ENCODE measurements around the gene ZNF483. TPM values are rescaled to one million over a fixed set of nuclear protein-coding genes. Genes with fewer than 3 reads are reported as not detected.

Gene ZNF483
- total RNA-seq, 1 experiment from 2014 or later = 0.19 TPM

- H3K4me1 ChIP-seq (ENCODE audit: low read length) = peaks cover 4% of the 10 kb centered on the region
- H3K9me2 ChIP-seq (replicated peaks; ENCODE audit: insufficient read depth, low read length) = no peaks in the 10 kb centered on the region
- H3K4me2 ChIP-seq (ENCODE audit: low read depth, low read length, poor library complexity, severe bottlenecking) = no peak overlapping the region
- H4K20me1 ChIP-seq (ENCODE audit: insufficient read depth, low read depth, low read length) = no peaks in the 10 kb centered on the region
- H3K9ac ChIP-seq (ENCODE audit: low read length) = no peak overlapping the region
- no peaks in the 10 kb centered on the region for H3K79me2 ChIP-seq (ENCODE audit: low read length)
- H3K27me3 ChIP-seq (ENCODE audit: low read length) = no peaks in the 10 kb centered on the region
- no peaks in the 10 kb centered on the region for H3K9me3 ChIP-seq (ENCODE audit: low read length)
- no peaks in the 10 kb centered on the region for H3K36me3 ChIP-seq (ENCODE audit: insufficient read depth, low read length)
- no peak for DNase-seq
- no peak overlapping the region for H3K27ac ChIP-seq (ENCODE audit: low read length)
- no peak overlapping the region for H3K4me3 ChIP-seq (ENCODE audit: low read length)
- H2AFZ ChIP-seq (ENCODE audit: low read length) = no peak overlapping the region
Observed at GRCh38 chr9:111598733-111599091, 73.7 kb downstream of the ZNF483 start.

DNA sequence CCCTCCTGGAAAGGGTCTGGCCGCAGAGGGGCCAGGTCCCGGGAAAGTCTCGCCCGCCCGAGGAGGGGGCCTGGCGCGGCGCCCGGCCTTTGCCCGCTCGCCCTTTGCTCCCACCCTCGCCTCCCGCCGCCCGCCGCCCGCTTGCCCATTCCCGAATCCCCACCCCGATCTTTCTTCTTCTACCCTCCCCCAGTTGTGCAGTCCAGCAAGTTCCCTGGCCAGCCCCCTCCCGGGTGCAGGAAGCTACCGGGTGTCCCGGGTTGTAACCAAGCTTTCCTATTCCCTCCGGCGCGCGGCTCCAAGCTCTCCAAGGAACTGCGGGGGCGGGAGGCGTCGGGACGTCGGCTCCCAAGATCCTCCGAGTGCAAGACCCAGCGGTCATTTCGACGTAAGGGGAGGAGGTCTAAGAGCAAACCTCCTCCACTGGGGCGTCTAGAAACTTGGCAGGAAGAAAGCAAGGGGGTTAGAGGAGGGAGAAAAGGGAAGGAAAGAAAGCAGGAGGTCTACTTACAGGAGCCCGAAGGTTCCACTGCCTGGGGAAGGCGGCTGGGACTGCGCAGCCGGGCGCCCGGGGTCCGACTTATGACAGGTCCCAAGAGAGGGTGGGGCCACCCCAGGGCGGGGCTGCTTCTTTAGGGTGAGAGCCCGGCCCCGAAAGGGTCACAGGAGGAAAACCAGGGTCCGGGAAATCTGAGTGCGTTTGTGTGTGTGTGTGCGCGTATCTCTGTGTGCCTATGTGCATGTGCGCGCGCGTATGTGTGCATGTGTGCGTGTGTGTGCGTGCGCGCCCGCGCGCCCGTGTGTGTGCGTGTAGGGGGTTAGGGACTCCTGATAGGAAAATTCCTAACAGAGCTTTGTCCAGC, 74.3 kb downstream of the ZNF483 start, which contains the start of gene PTGR1:
Gene PTGR1, minus strand, starts transcription at position 556 of the 863 bp plus-strand sequence. CDS start 2,225 bp downstream, outside the sequence.
- no peaks in the 10 kb centered on the region for H3K27me3 ChIP-seq (ENCODE audit: low read length)
- H3K4me2 ChIP-seq (ENCODE audit: low read depth, low read length, poor library complexity, severe bottlenecking) = peak within 1 kb of the TSS; percentile 61
- DNase-seq = no peak

GRCh38 chr9:111599955-111600343, 75.0 kb downstream of the ZNF483 start:
- H2AFZ ChIP-seq (ENCODE audit: low read length) = no peak overlapping the region

More for the DNA sequence above, 74.3 kb downstream of the ZNF483 start, which contains the start of gene PTGR1:
- H3K4me1 ChIP-seq (ENCODE audit: low read length) = peaks cover 4% of the 10 kb centered on the region
- peak within 1 kb of the TSS; percentile 63; the same call in 1 of the 2 replicates for H3K4me3 ChIP-seq (ENCODE audit: low read length)
- no peaks in the 10 kb centered on the region for H3K36me3 ChIP-seq (ENCODE audit: insufficient read depth, low read length)
- H3K9me3 ChIP-seq (ENCODE audit: low read length) = no peaks in the 10 kb centered on the region
- H3K79me2 ChIP-seq (ENCODE audit: low read length) = no peaks in the 10 kb centered on the region
- H3K9ac ChIP-seq (ENCODE audit: low read length) = no peak within 1 kb of the TSS
- no peak within 1 kb of the TSS for H2AFZ ChIP-seq (ENCODE audit: low read length)
- no peaks in the 10 kb centered on the region for H4K20me1 ChIP-seq (ENCODE audit: insufficient read depth, low read depth, low read length)
- no peak within 1 kb of the TSS for H3K27ac ChIP-seq (ENCODE audit: low read length)
- no peaks in the 10 kb centered on the region for H3K9me2 ChIP-seq (replicated peaks; ENCODE audit: insufficient read depth, low read length)

GRCh38 chr9:111601237-111602018, 76.4 kb downstream of the ZNF483 start:
- no peaks in the 10 kb centered on the region for H3K27me3 ChIP-seq (ENCODE audit: low read length)
- no peak overlapping the region for H3K27ac ChIP-seq (ENCODE audit: low read length)
- H3K4me2 ChIP-seq (ENCODE audit: low read depth, low read length, poor library complexity, severe bottlenecking) = no peak overlapping the region
- no peak overlapping the region for H3K9ac ChIP-seq (ENCODE audit: low read length)
- H4K20me1 ChIP-seq (ENCODE audit: insufficient read depth, low read depth, low read length) = no peaks in the 10 kb centered on the region
- H2AFZ ChIP-seq (ENCODE audit: low read length) = no peak overlapping the region
- DNase-seq = no peak
- H3K9me3 ChIP-seq (ENCODE audit: low read length) = no peaks in the 10 kb centered on the region
- H3K4me1 ChIP-seq (ENCODE audit: low read length) = peaks cover 4% of the 10 kb centered on the region
- no peaks in the 10 kb centered on the region for H3K36me3 ChIP-seq (ENCODE audit: insufficient read depth, low read length)
- no peak overlapping the region for H3K4me3 ChIP-seq (ENCODE audit: low read length)
- no peaks in the 10 kb centered on the region for H3K79me2 ChIP-seq (ENCODE audit: low read length)
- no peaks in the 10 kb centered on the region for H3K9me2 ChIP-seq (replicated peaks; ENCODE audit: insufficient read depth, low read length)

More at GRCh38 chr9:111599955-111600343, 75.0 kb downstream of the ZNF483 start:
- no peaks in the 10 kb centered on the region for H3K36me3 ChIP-seq (ENCODE audit: insufficient read depth, low read length)
- H3K9ac ChIP-seq (ENCODE audit: low read length) = no peak overlapping the region
- H3K27ac ChIP-seq (ENCODE audit: low read length) = no peak overlapping the region
- H3K9me2 ChIP-seq (replicated peaks; ENCODE audit: insufficient read depth, low read length) = no peaks in the 10 kb centered on the region
- no peak overlapping the region for H3K4me3 ChIP-seq (ENCODE audit: low read length)
- no peaks in the 10 kb centered on the region for H3K27me3 ChIP-seq (ENCODE audit: low read length)
- peaks cover 4% of the 10 kb centered on the region for H3K4me1 ChIP-seq (ENCODE audit: low read length)
- no peak for DNase-seq
- no peaks in the 10 kb centered on the region for H4K20me1 ChIP-seq (ENCODE audit: insufficient read depth, low read depth, low read length)
- no peaks in the 10 kb centered on the region for H3K79me2 ChIP-seq (ENCODE audit: low read length)
- H3K9me3 ChIP-seq (ENCODE audit: low read length) = no peaks in the 10 kb centered on the region
- H3K4me2 ChIP-seq (ENCODE audit: low read depth, low read length, poor library complexity, severe bottlenecking) = no peak overlapping the region

- no peaks in the 10 kb centered on the region for H3K79me2 ChIP-seq (ENCODE audit: low read length)
Observed at GRCh38 chr9:111603041-111603440, 78.1 kb downstream of the ZNF483 start.

GRCh38 chr9:111604054-111604615, 79.2 kb downstream of the ZNF483 start:
- Histone ChIP-seq H3K4me3 (ENCODE audit: low read length) (no peak overlapping the region), H3K9me2 (replicated peaks; ENCODE audit: insufficient read depth, low read length) (no peaks in the 10 kb centered on the region), H3K4me2 (ENCODE audit: low read depth, low read length, poor library complexity, severe bottlenecking) (no peak overlapping the region), H3K36me3 (ENCODE audit: insufficient read depth, low read length) (no peaks in the 10 kb centered on the region), H4K20me1 (ENCODE audit: insufficient read depth, low read depth, low read length) (no peaks in the 10 kb centered on the region), H3K4me1 (ENCODE audit: low read length) (no peaks in the 10 kb centered on the region), H3K27me3 (ENCODE audit: low read length) (no peaks in the 10 kb centered on the region), H3K9ac (ENCODE audit: low read length) (no peak overlapping the region), H3K9me3 (ENCODE audit: low read length) (no peaks in the 10 kb centered on the region), H2AFZ (ENCODE audit: low read length) (no peak overlapping the region), H3K79me2 (ENCODE audit: low read length) (no peaks in the 10 kb centered on the region), H3K27ac (ENCODE audit: low read length) (no peak overlapping the region)
- DNase-seq = no peak

More at GRCh38 chr9:111603041-111603440, 78.1 kb downstream of the ZNF483 start:
- Histone ChIP-seq H3K4me1 (ENCODE audit: low read length) (peaks cover 2% of the 10 kb centered on the region), H4K20me1 (ENCODE audit: insufficient read depth, low read depth, low read length) (no peaks in the 10 kb centered on the region), H3K9me3 (ENCODE audit: low read length) (no peaks in the 10 kb centered on the region), H3K4me3 (ENCODE audit: low read length) (no peak overlapping the region), H3K9me2 (replicated peaks; ENCODE audit: insufficient read depth, low read length) (no peaks in the 10 kb centered on the region), H3K27me3 (ENCODE audit: low read length) (no peaks in the 10 kb centered on the region), H3K27ac (ENCODE audit: low read length) (no peak overlapping the region), H3K9ac (ENCODE audit: low read length) (no peak overlapping the region), H3K4me2 (ENCODE audit: low read depth, low read length, poor library complexity, severe bottlenecking) (no peak overlapping the region), H3K36me3 (ENCODE audit: insufficient read depth, low read length) (no peaks in the 10 kb centered on the region), H2AFZ (ENCODE audit: low read length) (no peak overlapping the region)
- DNase-seq = no peak

GRCh38 chr9:111605041-111605559, 80.1 kb downstream of the ZNF483 start:
- H3K9me2 ChIP-seq (replicated peaks; ENCODE audit: insufficient read depth, low read length) = no peaks in the 10 kb centered on the region
- no peaks in the 10 kb centered on the region for H4K20me1 ChIP-seq (ENCODE audit: insufficient read depth, low read depth, low read length)
- no peaks in the 10 kb centered on the region for H3K27me3 ChIP-seq (ENCODE audit: low read length)
- H3K4me1 ChIP-seq (ENCODE audit: low read length) = no peaks in the 10 kb centered on the region
- no peak overlapping the region for H3K4me2 ChIP-seq (ENCODE audit: low read depth, low read length, poor library complexity, severe bottlenecking)
- no peaks in the 10 kb centered on the region for H3K9me3 ChIP-seq (ENCODE audit: low read length)
- no peak overlapping the region for H2AFZ ChIP-seq (ENCODE audit: low read length)
- no peak for DNase-seq
- no peaks in the 10 kb centered on the region for H3K79me2 ChIP-seq (ENCODE audit: low read length)
- no peak overlapping the region for H3K27ac ChIP-seq (ENCODE audit: low read length)
- H3K4me3 ChIP-seq (ENCODE audit: low read length) = no peak overlapping the region
- H3K9ac ChIP-seq (ENCODE audit: low read length) = no peak overlapping the region
- H3K36me3 ChIP-seq (ENCODE audit: insufficient read depth, low read length) = no peaks in the 10 kb centered on the region

DNA sequence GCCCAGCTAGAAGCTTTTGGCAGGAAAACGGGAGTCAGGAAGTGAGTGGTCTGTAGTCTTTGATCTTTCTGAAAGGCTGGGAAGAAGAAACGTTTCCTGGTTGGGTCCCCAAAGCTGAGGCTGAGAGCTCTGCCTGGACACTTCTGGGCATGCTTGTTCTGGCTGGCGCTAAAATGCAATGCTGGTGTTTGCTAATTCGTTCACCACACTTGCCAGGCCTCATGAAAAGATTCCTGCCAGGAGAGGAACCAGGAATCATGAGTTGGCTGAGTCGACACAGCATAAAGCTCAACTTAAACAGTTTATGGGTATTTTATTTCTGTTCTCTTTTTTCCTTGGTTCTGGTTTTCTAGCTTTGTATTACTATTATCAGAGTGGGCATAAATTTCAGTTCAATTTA, 85.2 kb downstream of the ZNF483 start:
- DNase-seq = no peak
- no peak overlapping the region for H3K4me2 ChIP-seq (ENCODE audit: low read depth, low read length, poor library complexity, severe bottlenecking)
- H3K36me3 ChIP-seq (ENCODE audit: insufficient read depth, low read length) = no peaks in the 10 kb centered on the region
- no peaks in the 10 kb centered on the region for H3K79me2 ChIP-seq (ENCODE audit: low read length)
- H3K4me1 ChIP-seq (ENCODE audit: low read length) = no peaks in the 10 kb centered on the region
- H3K27me3 ChIP-seq (ENCODE audit: low read length) = no peaks in the 10 kb centered on the region
- H3K9me3 ChIP-seq (ENCODE audit: low read length) = no peaks in the 10 kb centered on the region
- no peak overlapping the region for H2AFZ ChIP-seq (ENCODE audit: low read length)
- H4K20me1 ChIP-seq (ENCODE audit: insufficient read depth, low read depth, low read length) = no peaks in the 10 kb centered on the region
- no peaks in the 10 kb centered on the region for H3K9me2 ChIP-seq (replicated peaks; ENCODE audit: insufficient read depth, low read length)
- H3K27ac ChIP-seq (ENCODE audit: low read length) = no peak overlapping the region
- no peak overlapping the region for H3K9ac ChIP-seq (ENCODE audit: low read length)
- no peak overlapping the region for H3K4me3 ChIP-seq (ENCODE audit: low read length)
